Activated naive CD4-positive, alpha-beta T cell treated with anti-CD3 and anti-CD28 coated beads, Interleukin-2, amount 50 U/mL, for 72 hours (primary cell): ENCODE results near the gene MYO1E. TPM values are rescaled to one million over a fixed set of nuclear protein-coding genes. Genes with fewer than 3 reads are reported as not detected.
"Not testable (repeated sequence)": the region's sequence is repeated elsewhere in the genome, so short reads cannot be mapped to it uniquely, and the experiment has no call there.

Experiments
- ATAC-seq, 2 donors: fragments of 150-1000 bp; cut with Tn5 transposase; 2 replicates each; pipeline ENCODE4 v1.10.0; 2021; ENCODE audit warnings: mild to moderate bottlenecking in 2 of 2, moderate library complexity in 2 of 2
- DNase-seq, 2 donors: peaks; one replicate each; pipeline ENCODE4 v3.0.0; 2021 to 2022; ENCODE audit warnings: low spot score in 2 of 2
- H3K27ac Mint-ChIP-seq, 2 donors: one replicate each; pipeline ENCODE4 v1.8.0; 2022; ENCODE audit warnings: mild to moderate bottlenecking in 2 of 2, mixed read lengths in 2 of 2
- H3K36me3 Mint-ChIP-seq, 2 donors: one replicate each; pipeline ENCODE4 v1.8.0; 2022; ENCODE audit warnings: mixed read lengths in 2 of 2
- H3K9me3 Mint-ChIP-seq, 2 donors: one replicate each; pipeline ENCODE4 v1.8.0; 2022; ENCODE audit warnings: mixed read lengths in 2 of 2
- total RNA-seq, 2 donors: library from RNA; stranded (reverse); gene quantifications; one replicate each; pipeline ENCODE4 v1.2.3, GENCODE V29; 2022

The MYO1E gene
- total RNA-seq, 2 donors from 2014 or later = 2.1 to 42.0 TPM

- no peak for ATAC-seq
- no peak overlapping the region for H3K27ac Mint-ChIP-seq
- no peaks in the 10 kb centered on the region for H3K36me3 Mint-ChIP-seq
Measured at GRCh38 chr15:59396679-59397078, 24.0 kb upstream of the MYO1E start.

GRCh38 chr15:59396211-59396610, 23.5 kb upstream of the MYO1E start:
- no peak for DNase-seq
- no peak overlapping the region for H3K27ac Mint-ChIP-seq
- H3K9me3 Mint-ChIP-seq = no peaks in the 10 kb centered on the region
- no peaks in the 10 kb centered on the region for H3K36me3 Mint-ChIP-seq
- no peak for ATAC-seq

More at GRCh38 chr15:59396679-59397078, 24.0 kb upstream of the MYO1E start:
- H3K9me3 Mint-ChIP-seq = no peaks in the 10 kb centered on the region
- DNase-seq = no peak

- no peak for ATAC-seq
- Mint-ChIP-seq H3K27ac (peak overlapping the region in 1 of 2 donors; percentile 50), H3K36me3 (no peaks in the 10 kb centered on the region)
Measured at GRCh38 chr15:59394166-59394661, 21.5 kb upstream of the MYO1E start.

DNA sequence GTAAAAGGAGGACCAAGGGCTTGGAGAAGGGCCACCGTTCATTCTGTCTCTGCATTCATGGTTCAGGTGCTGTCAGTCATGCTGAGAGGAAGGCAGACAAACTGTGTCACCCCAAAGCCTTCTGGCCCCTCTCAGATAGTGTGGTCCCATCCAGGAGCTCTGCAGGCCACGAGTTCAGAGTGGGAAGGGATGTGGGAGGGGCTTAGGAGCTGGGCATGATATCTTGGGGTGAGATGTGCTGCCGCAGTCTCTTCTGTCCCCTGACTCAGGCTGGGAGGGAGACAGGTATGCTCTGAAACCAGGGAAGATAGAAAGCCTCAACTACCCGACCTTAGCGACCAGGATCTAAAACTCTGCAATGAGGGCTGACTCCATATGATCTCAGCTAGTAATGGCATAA, 19.6 kb upstream of the MYO1E start:
- no peak overlapping the region for H3K27ac Mint-ChIP-seq
- ATAC-seq (no peak), DNase-seq (no peak)
- H3K9me3 Mint-ChIP-seq = no peaks in the 10 kb centered on the region
- H3K36me3 Mint-ChIP-seq = no peaks in the 10 kb centered on the region

More at GRCh38 chr15:59394166-59394661, 21.5 kb upstream of the MYO1E start:
- H3K9me3 Mint-ChIP-seq = no peaks in the 10 kb centered on the region
- DNase-seq = no peak

GRCh38 chr15:59388670-59389069, 16.0 kb upstream of the MYO1E start:
- H3K9me3 Mint-ChIP-seq = no peaks in the 10 kb centered on the region
- no peaks in the 10 kb centered on the region for H3K36me3 Mint-ChIP-seq
- no peak for DNase-seq
- no peak for ATAC-seq
- no peak overlapping the region for H3K27ac Mint-ChIP-seq

DNA sequence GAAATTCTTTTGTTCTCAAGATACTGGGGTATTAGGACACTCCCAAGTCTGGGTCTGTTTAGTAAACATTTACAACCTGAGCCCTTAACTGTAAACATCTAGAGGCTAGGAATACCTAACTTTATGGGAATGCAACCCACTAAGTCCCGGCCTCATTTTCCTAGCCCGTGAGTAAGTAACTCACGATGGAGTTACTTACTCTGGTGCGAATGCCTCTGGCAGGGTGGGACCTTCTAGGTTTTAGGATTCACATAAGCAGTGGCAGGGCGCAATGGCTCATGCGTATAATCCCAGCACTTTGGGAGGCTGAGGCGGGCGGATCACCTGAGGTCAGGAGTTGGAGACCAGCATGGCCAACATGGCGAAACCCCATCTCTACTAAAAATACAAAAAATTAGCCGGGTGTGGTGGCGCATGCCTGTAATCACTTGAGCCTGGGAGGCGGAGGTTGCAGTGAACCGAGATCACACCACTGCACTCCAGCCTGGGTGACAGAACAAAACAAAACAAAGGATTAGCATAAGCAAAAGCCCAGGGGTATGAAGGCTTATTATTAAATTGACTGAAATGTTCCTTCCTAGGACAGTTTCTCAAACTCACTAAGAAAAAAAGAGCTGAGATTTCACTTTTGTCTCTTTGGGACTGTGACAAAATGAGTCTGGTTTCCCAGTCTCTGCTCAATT, 14.7 kb upstream of the MYO1E start:
- H3K9me3 Mint-ChIP-seq, H3K27ac Mint-ChIP-seq, DNase-seq, ATAC-seq, H3K36me3 Mint-ChIP-seq: not testable (repeated sequence)

GRCh38 chr15:59385171-59385570, 12.5 kb upstream of the MYO1E start:
- H3K27ac Mint-ChIP-seq = no peak overlapping the region
- DNase-seq = no peak
- H3K9me3 Mint-ChIP-seq = no peaks in the 10 kb centered on the region
- no peak for ATAC-seq
- H3K36me3 Mint-ChIP-seq = no peaks in the 10 kb centered on the region

GRCh38 chr15:59384507-59384906, 11.8 kb upstream of the MYO1E start:
- no peak overlapping the region for H3K27ac Mint-ChIP-seq
- no peak for ATAC-seq

GRCh38 chr15:59380902-59381610, 8.4 kb upstream of the MYO1E start:
- H3K27ac Mint-ChIP-seq = no peak overlapping the region
- H3K36me3 Mint-ChIP-seq = no peaks in the 10 kb centered on the region
- ATAC-seq (no peak), DNase-seq (no peak)
- H3K9me3 Mint-ChIP-seq = no peaks in the 10 kb centered on the region

More at GRCh38 chr15:59384507-59384906, 11.8 kb upstream of the MYO1E start:
- H3K36me3 Mint-ChIP-seq = no peaks in the 10 kb centered on the region
- no peaks in the 10 kb centered on the region for H3K9me3 Mint-ChIP-seq
- DNase-seq = no peak

GRCh38 chr15:59379531-59379930, 6.9 kb upstream of the MYO1E start:
- ATAC-seq (no peak), DNase-seq (no peak)
- no peaks in the 10 kb centered on the region for H3K36me3 Mint-ChIP-seq
- H3K9me3 Mint-ChIP-seq = no peaks in the 10 kb centered on the region
- H3K27ac Mint-ChIP-seq = no peak overlapping the region

- no peak overlapping the region for H3K27ac Mint-ChIP-seq
- H3K36me3 Mint-ChIP-seq = no peaks in the 10 kb centered on the region
- no peaks in the 10 kb centered on the region for H3K9me3 Mint-ChIP-seq
- DNase-seq (no peak), ATAC-seq (no peak)
Measured at GRCh38 chr15:59378855-59379254, 6.2 kb upstream of the MYO1E start.

DNA sequence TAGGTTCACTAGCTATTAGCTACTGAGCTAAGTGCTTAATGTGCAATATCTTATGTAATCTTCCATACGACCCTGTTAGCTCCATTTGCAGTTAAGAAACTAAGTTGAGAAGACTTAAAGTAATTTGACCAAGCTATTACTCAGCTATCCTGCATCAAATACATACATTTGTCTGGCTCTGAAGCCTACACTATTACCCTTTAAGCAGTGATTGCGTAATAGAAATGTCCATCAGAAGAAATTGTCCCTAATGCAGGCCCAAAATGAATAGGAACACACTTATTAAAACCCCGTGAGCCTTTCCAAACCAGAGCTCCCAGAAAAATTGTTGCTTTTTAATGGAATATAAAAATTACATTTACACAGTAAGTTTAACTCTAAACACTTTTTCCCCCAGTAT, 5.3 kb upstream of the MYO1E start:
- Mint-ChIP-seq H3K9me3 (no peaks in the 10 kb centered on the region), H3K27ac (no peak overlapping the region), H3K36me3 (peaks cover under 1 to 1% of the 10 kb centered on the region in 2 donors)
- ATAC-seq (no peak), DNase-seq (no peak)

DNA sequence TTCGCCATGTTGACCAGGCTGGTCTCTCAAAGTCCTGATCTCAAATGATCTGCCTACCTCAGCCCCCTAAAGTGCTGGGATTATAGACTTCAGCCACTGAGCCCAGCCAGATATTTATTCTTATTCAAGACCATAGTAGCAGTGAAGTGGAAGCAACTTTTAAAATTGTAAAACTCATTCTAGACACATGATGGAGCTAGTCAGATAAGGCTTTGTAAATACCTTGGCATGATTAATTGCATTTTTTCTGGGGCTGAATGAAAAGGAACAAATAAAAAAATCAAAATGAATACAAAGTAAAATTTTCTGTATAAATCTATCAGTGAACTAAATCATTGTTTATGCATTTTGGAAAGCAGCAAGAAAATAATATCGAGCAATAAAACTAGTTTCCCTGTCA, 4.1 kb upstream of the MYO1E start:
- ATAC-seq = no peak
- Mint-ChIP-seq H3K27ac (no peak overlapping the region), H3K36me3 (peaks cover 6 to 7% of the 10 kb centered on the region in 2 donors), H3K9me3 (no peaks in the 10 kb centered on the region)
- DNase-seq = no peak

GRCh38 chr15:59373215-59373614, 544 bp upstream of the MYO1E start:
- ATAC-seq = no peak
- no peak for DNase-seq
- no peak overlapping the region for H3K27ac Mint-ChIP-seq
- no peaks in the 10 kb centered on the region for H3K9me3 Mint-ChIP-seq
- peaks cover 15 to 18% of the 10 kb centered on the region in 2 donors for H3K36me3 Mint-ChIP-seq

GRCh38 chr15:59371458-59372351, 966 bp downstream of the MYO1E start:
- H3K9me3 Mint-ChIP-seq = no peaks in the 10 kb centered on the region
- H3K27ac Mint-ChIP-seq = peak overlapping the region in 1 of 2 donors; percentile 86
- peak; percentile 38 to 42 for ATAC-seq
- peaks cover 15 to 18% of the 10 kb centered on the region in 2 donors for H3K36me3 Mint-ChIP-seq
- DNase-seq = peak in 1 of 2 donors; percentile 21

DNA sequence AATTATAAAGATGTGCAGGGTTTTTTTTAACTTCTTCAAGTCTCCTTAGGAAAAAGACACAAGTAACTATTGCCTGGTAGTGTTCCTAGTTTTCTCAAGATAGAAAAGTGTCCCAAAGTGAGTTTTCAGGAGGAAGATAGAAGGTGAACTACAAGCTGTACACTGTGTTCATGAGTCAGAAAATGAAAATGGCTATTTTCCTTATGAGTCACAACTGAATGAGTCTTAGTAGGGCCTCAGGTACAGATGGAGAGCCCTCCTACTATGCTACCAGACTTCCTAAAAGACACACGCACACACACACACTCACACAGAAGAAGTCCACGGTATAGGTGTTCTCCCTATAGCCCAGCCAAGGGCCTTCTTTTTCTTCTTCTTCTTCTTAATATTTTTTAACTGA, 3.1 kb downstream of the MYO1E start:
- ATAC-seq = peak; percentile 47 to 78
- DNase-seq = no peak
- Mint-ChIP-seq H3K27ac (no peak overlapping the region), H3K36me3 (peaks cover 15 to 18% of the 10 kb centered on the region in 2 donors), H3K9me3 (no peaks in the 10 kb centered on the region)

- no peak overlapping the region for H3K27ac Mint-ChIP-seq
- ATAC-seq (no peak), DNase-seq (no peak)
- no peaks in the 10 kb centered on the region for H3K9me3 Mint-ChIP-seq
- H3K36me3 Mint-ChIP-seq = peaks cover 9 to 11% of the 10 kb centered on the region in 2 donors
Measured at GRCh38 chr15:59367022-59367451, 5.6 kb downstream of the MYO1E start.
